ENCODE measurements around the gene KANSL1.
"Not testable (repeated sequence)": the region's sequence is repeated elsewhere in the genome, so short reads cannot be mapped to it uniquely, and the experiment has no call there.

KANSL1 gene

GRCh38 chr17:46106966-46107644 is 86.1 kb downstream of the KANSL1 start:
- DNase-seq (ENCODE audit: extremely low read depth, low read depth), result no peak

DNA sequence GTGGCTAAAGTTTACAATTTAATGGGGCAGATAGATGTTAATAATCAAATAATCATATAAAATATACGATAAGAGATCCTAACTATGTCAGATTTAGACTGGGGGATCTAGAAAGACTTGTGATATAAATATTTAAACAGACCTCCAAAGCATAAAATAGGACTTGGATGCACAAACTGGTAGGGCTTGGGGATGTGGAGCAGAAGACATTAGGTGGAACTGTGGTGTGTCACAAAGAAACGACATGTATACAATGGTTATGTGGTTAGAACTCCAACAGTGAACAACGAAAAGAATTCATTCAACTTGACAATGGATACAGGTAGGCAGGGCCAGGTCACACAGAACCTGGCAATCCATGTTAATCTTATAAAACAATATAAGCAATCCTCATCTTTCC is 90.4 kb downstream of the KANSL1 start:
- DNase-seq (ENCODE audit: extremely low read depth, low read depth); H3K4me3 ChIP-seq (replicated peaks; ENCODE audit: low read depth, low read length): not testable (repeated sequence)

More at GRCh38 chr17:46106966-46107644, 86.1 kb downstream of the KANSL1 start:
- H3K4me3 ChIP-seq (replicated peaks; ENCODE audit: low read depth, low read length), result no peak overlapping the region
- TF ChIP-seq, protein P1, sequence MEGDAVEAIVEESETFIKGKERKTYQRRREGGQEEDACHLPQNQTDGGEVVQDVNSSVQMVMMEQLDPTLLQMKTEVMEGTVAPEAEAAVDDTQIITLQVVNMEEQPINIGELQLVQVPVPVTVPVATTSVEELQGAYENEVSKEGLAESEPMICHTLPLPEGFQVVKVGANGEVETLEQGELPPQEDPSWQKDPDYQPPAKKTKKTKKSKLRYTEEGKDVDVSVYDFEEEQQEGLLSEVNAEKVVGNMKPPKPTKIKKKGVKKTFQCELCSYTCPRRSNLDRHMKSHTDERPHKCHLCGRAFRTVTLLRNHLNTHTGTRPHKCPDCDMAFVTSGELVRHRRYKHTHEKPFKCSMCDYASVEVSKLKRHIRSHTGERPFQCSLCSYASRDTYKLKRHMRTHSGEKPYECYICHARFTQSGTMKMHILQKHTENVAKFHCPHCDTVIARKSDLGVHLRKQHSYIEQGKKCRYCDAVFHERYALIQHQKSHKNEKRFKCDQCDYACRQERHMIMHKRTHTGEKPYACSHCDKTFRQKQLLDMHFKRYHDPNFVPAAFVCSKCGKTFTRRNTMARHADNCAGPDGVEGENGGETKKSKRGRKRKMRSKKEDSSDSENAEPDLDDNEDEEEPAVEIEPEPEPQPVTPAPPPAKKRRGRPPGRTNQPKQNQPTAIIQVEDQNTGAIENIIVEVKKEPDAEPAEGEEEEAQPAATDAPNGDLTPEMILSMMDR (IDR thresholded peaks at IDR 0.05; ENCODE audit: low read depth, low read length, missing control alignments), result no peak

- not testable (repeated sequence) for H3K4me3 ChIP-seq (replicated peaks; ENCODE audit: low read depth, low read length); DNase-seq (ENCODE audit: extremely low read depth, low read depth)
Observed at GRCh38 chr17:46101785-46102617, 91.2 kb downstream of the KANSL1 start.

DNA sequence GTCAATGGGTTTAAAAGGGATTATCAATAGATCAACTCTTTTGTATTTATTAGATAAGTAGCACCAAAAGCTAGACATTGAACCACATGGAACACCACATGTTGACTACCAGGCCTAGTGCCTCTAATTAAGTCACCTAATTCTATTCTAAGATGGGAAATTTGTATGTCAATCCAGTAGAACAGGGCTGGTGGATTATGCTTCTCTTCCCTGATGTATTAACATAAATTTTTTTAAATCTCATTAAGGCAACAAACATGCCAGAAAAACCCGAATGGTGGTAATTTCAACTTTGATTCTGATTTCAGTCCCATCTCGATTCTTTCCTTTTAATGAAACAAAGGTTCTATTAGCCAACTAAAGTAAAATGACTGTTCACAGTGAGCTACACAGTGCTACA is 92.6 kb downstream of the KANSL1 start:
- TF ChIP-seq, protein P1 (IDR thresholded peaks at IDR 0.05; ENCODE audit: low read depth, low read length, missing control alignments), result no peak
- no peak for DNase-seq (ENCODE audit: extremely low read depth, low read depth)
- no peak overlapping the region for H3K4me3 ChIP-seq (replicated peaks; ENCODE audit: low read depth, low read length)

DNA sequence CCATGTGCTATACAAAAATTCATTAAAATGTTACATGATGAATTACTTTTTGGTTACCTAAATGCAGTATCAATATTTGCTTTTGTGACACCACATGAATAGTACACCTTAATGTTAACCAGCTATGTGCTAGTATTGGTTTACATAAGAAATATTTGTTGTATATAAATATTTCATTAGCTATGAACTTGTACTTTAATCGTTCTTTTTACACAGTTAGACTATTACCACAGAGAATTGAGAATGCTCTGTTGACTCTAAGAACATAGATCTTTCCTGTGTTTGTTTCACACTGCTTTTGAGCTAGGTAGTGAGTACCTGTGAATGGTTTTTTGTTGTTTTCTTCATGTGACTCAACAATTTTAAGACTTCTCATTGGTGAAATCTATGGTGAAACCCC is 93.4 kb downstream of the KANSL1 start:
- H3K4me3 ChIP-seq (replicated peaks; ENCODE audit: low read depth, low read length), result no peak overlapping the region
- TF ChIP-seq, protein P1 (IDR thresholded peaks at IDR 0.05; ENCODE audit: low read depth, low read length, missing control alignments), result no peak
- no peak for DNase-seq (ENCODE audit: extremely low read depth, low read depth)

DNA sequence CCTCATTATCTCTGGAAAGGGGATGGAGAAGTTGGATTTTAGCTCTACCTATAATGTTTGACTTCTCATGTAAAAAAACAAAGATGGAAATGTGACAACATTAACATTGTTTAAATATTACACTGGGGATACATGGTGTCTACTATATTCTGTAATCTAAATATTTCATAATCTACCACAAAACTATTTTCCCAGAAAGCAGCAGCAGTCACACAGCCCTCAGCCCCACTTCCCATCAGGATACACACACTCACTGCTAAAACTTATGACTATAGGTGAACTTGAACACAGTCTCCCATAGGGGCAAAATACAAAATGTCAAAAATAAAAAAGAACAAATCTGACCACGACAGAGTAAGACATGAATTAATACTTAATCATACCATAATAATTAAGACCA is 95.7 kb downstream of the KANSL1 start:
- DNase-seq (ENCODE audit: extremely low read depth, low read depth), result no peak
- H3K4me3 ChIP-seq (replicated peaks; ENCODE audit: low read depth, low read length), result no peak overlapping the region
- TF ChIP-seq, protein P1 (IDR thresholded peaks at IDR 0.05; ENCODE audit: low read depth, low read length, missing control alignments), result no peak

DNA sequence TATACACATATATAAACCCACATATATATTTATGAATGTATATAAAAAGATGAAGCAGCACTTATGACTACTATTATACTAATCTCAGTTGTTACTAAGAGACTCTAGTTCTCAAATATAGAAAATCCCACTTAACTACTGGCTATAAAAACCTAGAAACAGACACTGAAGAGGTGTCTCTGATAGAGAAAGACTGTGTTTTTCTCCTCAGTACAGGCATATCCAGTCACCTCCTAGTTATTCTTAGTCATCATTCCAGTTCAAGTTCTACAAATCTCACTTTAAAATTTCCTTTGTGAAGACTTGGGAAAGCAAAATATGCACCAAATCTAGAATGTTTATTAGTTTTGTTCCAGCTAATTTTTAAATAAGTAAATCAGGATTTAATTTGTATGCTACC is 100.2 kb downstream of the KANSL1 start:
- TF ChIP-seq, protein P1 (IDR thresholded peaks at IDR 0.05; ENCODE audit: low read depth, low read length, missing control alignments), result no peak
- no peak for DNase-seq (ENCODE audit: extremely low read depth, low read depth)
- no peak overlapping the region for H3K4me3 ChIP-seq (replicated peaks; ENCODE audit: low read depth, low read length)
